ENCODE results near the gene PKP1. TPM values are rescaled to one million over a fixed set of nuclear protein-coding genes. Genes with fewer than 3 reads are reported as not detected.

PKP1 gene
- total and polyA plus RNA-seq, 2 of the 4 experiments (the other 2 are of a cell fraction): 0.18 to 0.36 TPM

DNA sequence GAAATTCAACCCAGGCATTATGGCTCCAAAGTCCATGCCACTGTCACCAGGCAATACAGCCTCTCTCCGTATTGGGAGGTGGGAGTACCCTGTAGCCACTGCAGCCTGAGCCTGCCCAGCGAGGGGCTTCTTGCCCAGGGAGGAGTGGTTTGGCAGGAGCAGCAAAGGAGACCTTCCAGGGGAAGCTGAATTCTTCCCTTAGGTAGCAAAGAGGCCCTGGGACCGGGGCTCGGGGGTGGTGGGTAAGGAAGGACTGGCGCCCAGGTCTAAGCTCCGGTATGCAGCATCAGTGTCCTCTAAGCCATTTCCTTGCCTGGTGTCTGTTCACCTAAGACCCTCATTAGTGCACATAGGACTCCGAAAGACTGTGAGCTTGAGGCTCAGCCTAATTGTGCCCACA is 77.2 kb downstream of the PKP1 start:
- H4K91ac ChIP-seq (ENCODE audit: insufficient read depth, low read depth, low read length): no peak overlapping the region
- H3K27me3 ChIP-seq (ENCODE audit: control insufficient read depth, insufficient read depth, low read length): peaks cover 65% of the 10 kb centered on the region
- no peaks in the 10 kb centered on the region; the same call in 1 of the 2 replicates for H4K20me1 ChIP-seq (ENCODE audit: insufficient read depth, low read length)
- dilution Hi-C loops (cut with HindIII; ENCODE audit: low sequenced_read_pairs, unreplicated experiment) (no loop called here), intact Hi-C loops (cut with micrococcal nuclease) (no loop called here), in situ Hi-C loops (cut with MboI; ENCODE audit: low sequenced_read_pairs) (no loop called here)
- no peak overlapping the region for H2BK5ac ChIP-seq (ENCODE audit: low read depth, low read length, poor library complexity, severe bottlenecking)
- DNase-seq: no peak
- no peak overlapping the region for H3K23ac ChIP-seq (ENCODE audit: low read depth, low read length)
- H3K18ac ChIP-seq (ENCODE audit: low read depth, low read length): no peak overlapping the region
- H3K27ac ChIP-seq (ENCODE audit: insufficient read depth, low read length): no peak overlapping the region
- H3K36me3 ChIP-seq (ENCODE audit: control insufficient read depth, insufficient read depth, low read length): no peaks in the 10 kb centered on the region
- H3K4ac ChIP-seq (ENCODE audit: low read depth, low read length): no peak overlapping the region
- no peaks in the 10 kb centered on the region for H3K79me1 ChIP-seq (ENCODE audit: low read depth in 1 of 2, low read length in 2 of 2)
- WGBS, 2 experiments (ENCODE audit: extremely low coverage in 2 of 2, insufficient read length in 1 of 2): no CpG with 5 or more reads among the region's 7 CpGs
- no peak overlapping the region for H2AK5ac ChIP-seq (ENCODE audit: low read depth, low read length)
- no peak overlapping the region for H3K56ac ChIP-seq (ENCODE audit: extremely low read depth, insufficient read depth, low read length)
- ChIA-PET POLR2A (ENCODE audit: unreplicated experiment) (no interaction called here), CTCF (interaction anchor here (1.0 to 1.7 kb wide), 3 partner anchors 12 to 107 kb away, joined by 3 read pairs; no protein-coding TSS in a partner anchor)
- H3K9me1 ChIP-seq (ENCODE audit: insufficient read depth, low read length): no peaks in the 10 kb centered on the region
- no peak overlapping the region for H4K5ac ChIP-seq (ENCODE audit: low read depth, low read length)
- H3K9ac ChIP-seq (ENCODE audit: low read depth, low read length): no peak overlapping the region
- no peak overlapping the region for H2BK20ac ChIP-seq (ENCODE audit: low read depth, low read length)
- H4K8ac ChIP-seq (ENCODE audit: low read depth in 2 of 2, low read length in 2 of 2): no peak overlapping the region
- no peak for ATAC-seq (ENCODE audit: low read depth)
- H2AK9ac ChIP-seq (replicated peaks; ENCODE audit: low read depth, low read length, poor library complexity): peak overlapping the region; percentile 28
- no peaks in the 10 kb centered on the region for H3K9me3 ChIP-seq (ENCODE audit: control insufficient read depth, insufficient read depth, low read length)
- TF ChIP-seq RAD21 (IDR thresholded peaks at IDR 0.05; ENCODE audit: low read length) (no peak), USF2 (IDR thresholded peaks at IDR 0.05; ENCODE audit: low read depth, low read length) (no peak), NFE2L2 (IDR thresholded peaks at IDR 0.05; ENCODE audit: low read depth, low read length) (no peak), RFX5 (IDR thresholded peaks at IDR 0.05; ENCODE audit: low read depth, low read length) (no peak), CHD1 (IDR thresholded peaks at IDR 0.05; ENCODE audit: low read depth, low read length) (no peak), FOS (IDR thresholded peaks at IDR 0.05; ENCODE audit: low read depth, low read length) (no peak)
- H3K4me3 ChIP-seq (ENCODE audit: insufficient read depth, low read depth, low read length): no peak overlapping the region
- H3K4me1 ChIP-seq (ENCODE audit: control insufficient read depth, insufficient read depth, low read length): no peaks in the 10 kb centered on the region
- no peak overlapping the region for H2BK15ac ChIP-seq (ENCODE audit: low read depth, low read length)
- no peak overlapping the region for H2BK120ac ChIP-seq (ENCODE audit: low read depth, low read length)
- H2AFZ ChIP-seq (replicated peaks; ENCODE audit: low read length, poor library complexity): no peak overlapping the region
- H3K4me2 ChIP-seq (ENCODE audit: low read depth, low read length): no peak overlapping the region
- BruUV-seq (replicated peaks): no TSS peak
- H3K14ac ChIP-seq (replicated peaks; ENCODE audit: low read depth, low read length): no peak overlapping the region

All from IMR-90 (cell line).